Uterus (tissue), 4 donors: ENCODE results near the gene KMT2E. TPM values are rescaled to one million over a fixed set of nuclear protein-coding genes. Genes with fewer than 3 reads are reported as not detected.
"Not testable (repeated sequence)": the region's sequence is repeated elsewhere in the genome, so short reads cannot be mapped to it uniquely, and the experiment has no call there.

ENCODE experiments used
- DNase-seq, 2 donors: peaks; one replicate each; pipeline ENCODE4 v3.0.0-alpha.2; 2019 to 2020
- H3K27ac ChIP-seq, 2 donors: fragments of 200-600 bp; sonication (generic); 1 replicate in 1 of 2; 2 replicates in 1 of 2; pipeline ENCODE4 v1.5.1; 2016 to 2018
- H3K27me3 ChIP-seq, 2 donors: fragments of 200-600 bp; sonication (generic); one replicate each; pipeline ENCODE4 v1.5.1; 2018 to 2019; ENCODE audit warnings: control low read depth in 1 of 2
- H3K36me3 ChIP-seq, 2 donors: fragments of 200-600 bp; sonication (generic); one replicate each; pipeline ENCODE4 v1.5.1; 2019; ENCODE audit warnings: control low read depth in 1 of 2
- H3K4me1 ChIP-seq, 2 donors: fragments of 200-600 bp; sonication (generic); one replicate each; pipeline ENCODE4 v1.5.1; 2018 to 2019; ENCODE audit warnings: control low read depth in 1 of 2
- H3K4me3 ChIP-seq, 2 donors: fragments of 200-600 bp; sonication (generic); 1 replicate in 1 of 2; 2 replicates in 1 of 2; pipeline ENCODE4 v1.5.1; 2018 to 2019; ENCODE audit warnings: mild to moderate bottlenecking in 1 of 2
- H3K9me3 ChIP-seq, 2 donors: fragments of 200-600 bp; sonication (generic); one replicate each; pipeline ENCODE4 v1.5.1; 2019; ENCODE audit warnings: control low read depth in 1 of 2
- CTCF ChIP-seq, 4 experiments: fragments of 200-600 bp in 2 of 4; fragments of 450-650 bp in 2 of 4; sonication (generic) in 2 of 4; IDR thresholded peaks; one replicate each; pipeline ENCODE4 v1.5.1; 2016 to 2019; ENCODE audit warnings: antibody characterized with exemption in 4 of 4, mild to moderate bottlenecking in 2 of 4, moderate library complexity in 1 of 4
- POLR2A ChIP-seq, 2 donors: fragments of 450-650 bp; IDR thresholded peaks; one replicate each; pipeline ENCODE4 v1.6.1; 2016; ENCODE audit warnings: antibody characterized with exemption in 2 of 2, mild to moderate bottlenecking in 1 of 2, moderate library complexity in 1 of 2
- intact Hi-C: fragments of 100-400 bp; cut with DNase I; formaldehyde crosslinking; loops from one replicate; pipeline ENCODE4 v1.15.1; 2023; ENCODE audit warnings: low total_unique reads
- total RNA-seq, 4 donors: library from RNA; depleted of rRNA in 3 of 4; stranded (reverse); fragments of >200 nt in 3 of 4; gene quantifications; one replicate each; pipeline versions ENCODE4 v1.1.0 to v1.2.4, GENCODE V29; 2014 to 2023
- donor health status: DM: yes; HTN: yes; CAD: no.

Gene KMT2E
- total RNA-seq, 4 donors from 2014 or later, result 61.5 to 208 (median 148) TPM

GRCh38 chr7:105026750-105027149 is 12.7 kb downstream of the KMT2E start:
- H3K27me3 ChIP-seq, result no peaks in the 10 kb centered on the region
- TF ChIP-seq POLR2A (IDR thresholded peaks at IDR 0.05) (no peak), CTCF (IDR thresholded peaks at IDR 0.05) (no peak)
- no peak for DNase-seq
- no peaks in the 10 kb centered on the region for H3K9me3 ChIP-seq
- peaks cover 4 to 21% of the 10 kb centered on the region in 2 donors for H3K4me1 ChIP-seq
- no peaks in the 10 kb centered on the region for H3K36me3 ChIP-seq
- H3K4me3 ChIP-seq, result no peak overlapping the region
- no peak overlapping the region for H3K27ac ChIP-seq
- intact Hi-C loops, result no loop called here

GRCh38 chr7:105027176-105027853 is 13.3 kb downstream of the KMT2E start:
- intact Hi-C loops, result no loop called here
- Histone ChIP-seq H3K27ac (no peak overlapping the region), H3K36me3 (no peaks in the 10 kb centered on the region), H3K4me1 (peaks cover 4 to 21% of the 10 kb centered on the region in 2 donors), H3K4me3 (no peak overlapping the region), H3K27me3 (no peaks in the 10 kb centered on the region), H3K9me3 (no peaks in the 10 kb centered on the region)
- no peak for DNase-seq
- TF ChIP-seq CTCF (IDR thresholded peaks at IDR 0.05) (no peak), POLR2A (IDR thresholded peaks at IDR 0.05) (no peak)

GRCh38 chr7:105028004-105028403 is 14.0 kb downstream of the KMT2E start:
- H3K27me3 ChIP-seq, result no peaks in the 10 kb centered on the region

GRCh38 chr7:105028941-105029340 is 14.9 kb downstream of the KMT2E start:
- DNase-seq, H3K27ac ChIP-seq, H3K27me3 ChIP-seq, H3K4me3 ChIP-seq, H3K36me3 ChIP-seq, H3K9me3 ChIP-seq, intact Hi-C loops: not testable (repeated sequence)
- H3K4me1 ChIP-seq, result peaks cover 4 to 15% of the 10 kb centered on the region in 2 donors

More at GRCh38 chr7:105028004-105028403, 14.0 kb downstream of the KMT2E start:
- Histone ChIP-seq H3K27ac (no peak overlapping the region), H3K4me1 (peaks cover 4 to 21% of the 10 kb centered on the region in 2 donors), H3K4me3 (no peak overlapping the region), H3K9me3 (no peaks in the 10 kb centered on the region), H3K36me3 (no peaks in the 10 kb centered on the region)
- TF ChIP-seq POLR2A (IDR thresholded peaks at IDR 0.05) (no peak), CTCF (IDR thresholded peaks at IDR 0.05) (no peak)
- intact Hi-C loops, result no loop called here
- DNase-seq, result no peak

GRCh38 chr7:105030447-105030846 is 16.4 kb downstream of the KMT2E start:
- Histone ChIP-seq H3K4me1 (peaks cover 4 to 6% of the 10 kb centered on the region in 2 donors), H3K27ac (no peak overlapping the region), H3K27me3 (no peaks in the 10 kb centered on the region), H3K36me3 (no peaks in the 10 kb centered on the region), H3K9me3 (no peaks in the 10 kb centered on the region), H3K4me3 (no peak overlapping the region)
- TF ChIP-seq POLR2A (IDR thresholded peaks at IDR 0.05) (no peak), CTCF (IDR thresholded peaks at IDR 0.05) (no peak)
- intact Hi-C loops, result no loop called here
- no peak for DNase-seq
